GM12878 (cell line): Measurements from ENCODE around the gene ACTA2. TPM values are rescaled to one million over a fixed set of nuclear protein-coding genes. Genes with fewer than 3 reads are reported as not detected.

Source experiments
- ATAC-seq: fragments of 200-7000 bp; cut with Tn5 transposase; 3 replicates; pipeline ENCODE4 v1.9.1; 2020; ENCODE audit warnings: mild to moderate bottlenecking, moderate library complexity
- BruUV-seq: library from RNA; stranded (reverse); fragments of 400-500 nt; replicated peaks from 2 replicates; lab custom pipeline; 2021; lab: Mats Ljungman, UMichigan
- CTCF ChIA-PET: fragments of 300-600 bp; sonication (Branson Sonifier 250); formaldehyde crosslinking; extraction: SDS; loops from one replicate; lab custom pipeline; 2021; ENCODE audit warnings: inconsistent platforms; lab: Yijun Ruan, JAX
- POLR2A ChIA-PET: fragments of 350-600 bp; formaldehyde crosslinking; extraction: SDS; loops from one replicate; lab custom pipeline; 2021; ENCODE audit warnings: inconsistent platforms; lab: Charles Lee
- RAD21 ChIA-PET: fragments of 300-600 bp; sonication (Branson Sonifier 250); formaldehyde crosslinking; loops from one replicate; lab custom pipeline; 2023; ENCODE audit warnings: antibody characterized with exemption; ENCODE audit not compliant: unreplicated experiment; lab: Charles Lee
- SMC1A ChIA-PET: fragments of 300-600 bp; sonication (Branson Sonifier 250); formaldehyde crosslinking; loops from one replicate; lab custom pipeline; 2023; ENCODE audit not compliant: unreplicated experiment, uncharacterized antibody; lab: Charles Lee
- DNase-seq: peaks from one replicate; pipeline ENCODE4 v3.0.0-alpha.2; 2011; ENCODE audit warnings: low read depth, low spot score
- FAIRE-seq: peaks from 3 replicates; lab custom pipeline; 2011; peaks lifted over from hg19 to GRCh38; lab: Jason Lieb, UNC
- H2AFZ ChIP-seq: 2 replicates; pipeline ENCODE4 v1.6.0; 2011; ENCODE audit warnings: low read depth, low read length, control low read depth; ENCODE audit not compliant: control insufficient read depth
- H3K27ac ChIP-seq: 2 replicates; pipeline ENCODE4 v1.5.1; 2011; ENCODE audit warnings: control low read depth; ENCODE audit not compliant: control insufficient read depth, insufficient read depth
- H3K27me3 ChIP-seq, 2 experiments: replicated peaks in 1 of 2; 2 replicates each; pipeline versions ENCODE4 v1.6.0 to v1.6.1; 2011; ENCODE audit warnings: low read length in 1 of 2; ENCODE audit not compliant: control insufficient read depth in 2 of 2, insufficient read depth in 2 of 2
- H3K36me3 ChIP-seq, 2 experiments: 2 replicates each; pipeline ENCODE4 v1.5.1; 2011; ENCODE audit warnings: low read length in 1 of 2; ENCODE audit not compliant: control insufficient read depth in 2 of 2, insufficient read depth in 2 of 2
- H3K4me1 ChIP-seq: 2 replicates; pipeline ENCODE4 v1.6.1; 2011; ENCODE audit warnings: mild to moderate bottlenecking, low read length, moderate library complexity, mixed read lengths; ENCODE audit not compliant: control insufficient read depth, insufficient read depth
- H3K4me2 ChIP-seq: 2 replicates; pipeline ENCODE4 v1.6.0; 2011; ENCODE audit warnings: control low read depth; ENCODE audit not compliant: control insufficient read depth, insufficient read depth
- H3K4me3 ChIP-seq: fragments of 200-600 bp; sonication (generic); 2 replicates; pipeline ENCODE4 v1.5.1; 2016
- H3K79me2 ChIP-seq: 2 replicates; pipeline ENCODE4 v1.6.0; 2011; ENCODE audit warnings: low read length; ENCODE audit not compliant: control insufficient read depth, insufficient read depth
- H3K9ac ChIP-seq: 2 replicates; pipeline ENCODE4 v1.8.0; 2011; ENCODE audit warnings: low read length, control low read depth, mixed read lengths; ENCODE audit not compliant: control insufficient read depth, insufficient read depth
- H3K9me3 ChIP-seq: replicated peaks from 3 replicates; pipeline ENCODE4 v1.5.1; 2011; ENCODE audit warnings: mild to moderate bottlenecking, low read length; ENCODE audit not compliant: control insufficient read depth, insufficient read depth
- H4K20me1 ChIP-seq: 2 replicates; pipeline ENCODE4 v1.6.0; 2011; ENCODE audit not compliant: control insufficient read depth, insufficient read depth
- ASH2L ChIP-seq: fragments of 300-600, 200-600 bp; sonication (generic); IDR thresholded peaks from 2 replicates; pipeline ENCODE4 v1.6.1; 2017; ENCODE audit warnings: low read depth, mild to moderate bottlenecking, borderline replicate concordance
- BRCA1 ChIP-seq: IDR thresholded peaks from 2 replicates; pipeline ENCODE4 v1.6.1; 2011; ENCODE audit warnings: low read depth, low read length, improper control_type of control experiment
- EGR1 ChIP-seq, 2 experiments: IDR thresholded peaks; 1 replicate in 1 of 2; 2 replicates in 1 of 2; pipeline ENCODE4 v1.6.1; 2011 to 2012; ENCODE audit warnings: low read depth in 2 of 2, low read length in 2 of 2, borderline replicate concordance in 1 of 2, mild to moderate bottlenecking in 1 of 2, moderate library complexity in 1 of 2
- EP300 ChIP-seq, 2 experiments: fragments of 150-350 bp in 1 of 2; IDR thresholded peaks; 2 replicates each; pipeline ENCODE4 v1.6.1; 2011 to 2012; ENCODE audit warnings: low read depth in 2 of 2, low read length in 2 of 2, borderline replicate concordance in 1 of 2, improper control_type of control experiment in 1 of 2, inconsistent platforms in 1 of 2; ENCODE audit not compliant: control insufficient read depth in 1 of 2
- EZH2 ChIP-seq: IDR thresholded peaks from 2 replicates; pipeline ENCODE4 v1.6.1; 2012; ENCODE audit warnings: low read depth, mild to moderate bottlenecking, control low read depth, inconsistent platforms, low read length, borderline replicate concordance; ENCODE audit not compliant: control insufficient read depth
- GATAD2B ChIP-seq: fragments of 450-650 bp; conservative IDR thresholded peaks from 2 replicates; pipeline ENCODE4 v1.6.1; 2017; ENCODE audit warnings: low read depth, mild to moderate bottlenecking, moderate library complexity
- MTA2 ChIP-seq: fragments of 450-650 bp; IDR thresholded peaks from 2 replicates; pipeline ENCODE4 v1.6.1; 2016; ENCODE audit warnings: low read depth, mild to moderate bottlenecking, moderate library complexity
- NFIC ChIP-seq: IDR thresholded peaks from 2 replicates; pipeline ENCODE4 v1.6.1; 2012; ENCODE audit warnings: low read depth, mild to moderate bottlenecking, inconsistent platforms, low read length, moderate library complexity
- NR2F1 ChIP-seq: fragments of 450-650 bp; conservative IDR thresholded peaks from 2 replicates; pipeline ENCODE4 v1.6.1; 2017; ENCODE audit warnings: mild to moderate bottlenecking
- RELB ChIP-seq: fragments of 450-650 bp; IDR thresholded peaks from 2 replicates; pipeline ENCODE4 v1.6.1; 2017; ENCODE audit warnings: low read depth, mild to moderate bottlenecking, moderate library complexity
- SUZ12 ChIP-seq: fragments of 200-600 bp; sonication (generic); IDR thresholded peaks from one replicate; pipeline ENCODE4 v1.6.1; 2018; ENCODE audit warnings: antibody characterized with exemption, mild to moderate bottlenecking; ENCODE audit not compliant: unreplicated experiment
- TCF12 ChIP-seq: IDR thresholded peaks from 2 replicates; pipeline ENCODE4 v1.6.1; 2011; ENCODE audit warnings: low read depth, mild to moderate bottlenecking, low read length
- WRNIP1 ChIP-seq: IDR thresholded peaks from 2 replicates; pipeline ENCODE4 v1.6.1; 2011; ENCODE audit warnings: low read depth, low read length, improper control_type of control experiment, borderline replicate concordance
- ZNF24 ChIP-seq: fragments of 450-650 bp; IDR thresholded peaks from 2 replicates; pipeline ENCODE4 v1.6.1; 2017; ENCODE audit warnings: antibody characterized with exemption, mild to moderate bottlenecking
- ZZZ3 ChIP-seq: IDR thresholded peaks from 2 replicates; pipeline ENCODE4 v1.6.1; 2011; ENCODE audit warnings: low read depth; ENCODE audit not compliant: control insufficient read depth, insufficient read length
- WGBS: methylation state at CpG from one replicate; pipeline ENCODE4 v1.1.6; 2016; ENCODE audit warnings: low lambda C conversion rate; ENCODE audit not compliant: insufficient replicate concordance, insufficient coverage; ENCODE audit errors: missing lambda C conversion rate; 5-methylcytosine and 5-hydroxymethylcytosine counted together
- in situ Hi-C: fragments of 300-500 bp; cut with MboI; formaldehyde crosslinking; loops from 9 replicates; pipeline ENCODE4 v1.14.3; 2018; ENCODE audit warnings: mixed read lengths
- intact Hi-C: fragments of 100-400 bp; cut with micrococcal nuclease; formaldehyde crosslinking; loops from one replicate; pipeline ENCODE4 v1.14.2; 2022; ENCODE audit not compliant: unreplicated experiment
- polyA plus RNA-seq, 11 experiments: library from polyadenylated mRNA; depleted of rRNA in 4 of 11; unstranded in 6 of 11; stranded (reverse) in 5 of 11; fragments of >200 nt; fragmentation: Nextera tagmentation in 4 of 11; fragmentation: Illumina TruSeq in 1 of 11; extraction: Ambion mirVana in 4 of 11; extraction: Trizol in 1 of 11; gene quantifications; 1 replicate in 1 of 11; 2 replicates in 10 of 11; pipeline versions ENCODE4 v1.2.1 to v1.2.3, GENCODE V29; 2011 to 2016; ENCODE audit warnings: inconsistent platforms in 2 of 11, missing spikeins in 2 of 11, low read depth in 1 of 11
- total RNA-seq, 4 experiments: library from RNA; depleted of rRNA in 3 of 4; stranded (reverse); fragments of >200 nt in 3 of 4; fragmentation: Illumina TruSeq in 1 of 4; extraction: Trizol in 1 of 4; gene quantifications; 2 replicates each; pipeline versions ENCODE4 v1.2.1 to v1.2.3, GENCODE V29; 2013 to 2021

ACTA2 gene
- total and polyA plus RNA-seq, 10 of the 15 experiments (the other 5 are each of a cell fraction or from before 2014, with no cell fraction given) = 7.4 to 78.2 (median 32.4) TPM

- H3K9me3 ChIP-seq = no peaks in the 10 kb centered on the region
- ChIA-PET CTCF (interaction anchor here (1.1 to 5.3 kb wide), 9 partner anchors 7 to 274 kb away, joined by 3 to 42 read pairs (median 8); no protein-coding TSS in a partner anchor), POLR2A (no interaction called here), RAD21 (interaction anchor here (1.2 to 3.6 kb wide), 4 partner anchors 11 to 109 kb away, joined by 3 to 21 read pairs (median 11); no protein-coding TSS in a partner anchor), SMC1A (interaction anchor here (0.7 to 5.2 kb wide), 14 partner anchors 9 to 426 kb away, joined by 3 to 28 read pairs (median 4); partner anchors contain the start of gene FAS)
- no peaks in the 10 kb centered on the region for H4K20me1 ChIP-seq
- intact Hi-C loops (no loop called here), in situ Hi-C loops (no loop called here)
- BruUV-seq = no TSS peak
- no peak overlapping the region for H3K4me3 ChIP-seq
- peaks cover 4% of the 10 kb centered on the region for H3K4me1 ChIP-seq
- H3K4me2 ChIP-seq = no peak overlapping the region
- no peak for TF ChIP-seq ASH2L
- TF ChIP-seq SUZ12 = no peak
- no peak for TF ChIP-seq MTA2
- no peak for TF ChIP-seq RELB
- no peak for TF ChIP-seq EZH2
- TF ChIP-seq EP300 (IDR thresholded peaks at IDR 0.05; ENCODE audit: borderline replicate concordance in 1 of 2, control insufficient read depth in 1 of 2, low read depth in 2 of 2, low read length in 2 of 2) = no peak
- no peak for TF ChIP-seq TCF12
- no peak for TF ChIP-seq EGR1 (IDR thresholded peaks at IDR 0.05; ENCODE audit: borderline replicate concordance in 1 of 2, low read depth in 2 of 2, low read length in 2 of 2)
- TF ChIP-seq ZZZ3 = no peak
- no peak for TF ChIP-seq NFIC
- TF ChIP-seq WRNIP1 = no peak
- no peak for TF ChIP-seq NR2F1
- TF ChIP-seq GATAD2B = no peak
- TF ChIP-seq BRCA1 = no peak
- TF ChIP-seq ZNF24 = no peak
- ATAC-seq = no peak
- H3K27me3 ChIP-seq = no peaks in the 10 kb centered on the region
- FAIRE-seq = no peak
- WGBS = 97% methylated on average over 3 of the region's 3 CpGs
- H2AFZ ChIP-seq = no peak overlapping the region
- no peak for DNase-seq
- H3K79me2 ChIP-seq = no peaks in the 10 kb centered on the region
- H3K9ac ChIP-seq = no peak overlapping the region
- no peak overlapping the region for H3K27ac ChIP-seq
- H3K36me3 ChIP-seq = no peaks in the 10 kb centered on the region; a peak in 3 of 4 replicates
Measured at GRCh38 chr10:88943778-88944177, 8.8 kb downstream of the ACTA2 start.
